Measurements from ENCODE around the gene AHCTF1. TPM values are rescaled to one million over a fixed set of nuclear protein-coding genes. Genes with fewer than 3 reads are reported as not detected.
"Not testable (repeated sequence)": the region's sequence is repeated elsewhere in the genome, so short reads cannot be mapped to it uniquely, and the experiment has no call there.

The AHCTF1 gene
- total and polyA plus RNA-seq, 2 experiments from 2014 or later, result 7.6 to 19.5 TPM

GRCh38 chr1:246891105-246891504, 40.6 kb downstream of the AHCTF1 start:
- Histone ChIP-seq H3K9me3 (ENCODE audit: low read depth) (no peaks in the 10 kb centered on the region), H3K79me2 (ENCODE audit: insufficient read depth) (no peaks in the 10 kb centered on the region; the same call in 1 of the 2 replicates), H3K9me2 (ENCODE audit: insufficient read depth) (no peaks in the 10 kb centered on the region), H3F3A (ENCODE audit: insufficient read depth) (no peaks in the 10 kb centered on the region), H3K36me3 (ENCODE audit: low read depth) (peaks cover 85% of the 10 kb centered on the region), H3K9ac (no peak overlapping the region), H3K4me3 (no peak overlapping the region), H3K27me3 (replicated peaks; ENCODE audit: insufficient read depth) (no peaks in the 10 kb centered on the region), H4K20me1 (ENCODE audit: insufficient read depth) (no peaks in the 10 kb centered on the region), H2AFZ (no peak overlapping the region), H3K4me1 (ENCODE audit: insufficient read depth) (no peaks in the 10 kb centered on the region), H3K4me2 (ENCODE audit: unreplicated experiment) (no peak overlapping the region), H3K27ac (no peak overlapping the region)
- in situ Hi-C loops (cut with MboI), result no loop called here
- no peak for TF ChIP-seq EZH2phosphoT487 (IDR thresholded peaks at IDR 0.05; ENCODE audit: insufficient read depth, low read depth)
- no peak for TF ChIP-seq EZH2 (IDR thresholded peaks at IDR 0.05; ENCODE audit: insufficient read depth, poor library complexity, severe bottlenecking)
- DNase-seq, result no peak

GRCh38 chr1:246888522-246888921, 43.2 kb downstream of the AHCTF1 start:
- 95 to 97% methylated on average over 2 of the region's 2 CpGs for WGBS, 2 experiments (ENCODE audit: low coverage in 1 of 2, low lambda C conversion rate in 2 of 2, missing lambda C conversion rate in 2 of 2)
- peaks cover 68% of the 10 kb centered on the region for H3K36me3 ChIP-seq (ENCODE audit: low read depth)
- no peaks in the 10 kb centered on the region for H3K27me3 ChIP-seq (replicated peaks; ENCODE audit: insufficient read depth)
- H3K9me2 ChIP-seq (ENCODE audit: insufficient read depth), result no peaks in the 10 kb centered on the region
- no peak overlapping the region for H3K27ac ChIP-seq
- H3K4me1 ChIP-seq (ENCODE audit: insufficient read depth), result no peaks in the 10 kb centered on the region
- no peak overlapping the region for H2AFZ ChIP-seq
- peaks cover 6% of the 10 kb centered on the region; the same call in 1 of the 2 replicates for H3F3A ChIP-seq (ENCODE audit: insufficient read depth)
- no peak overlapping the region for H3K4me2 ChIP-seq (ENCODE audit: unreplicated experiment)
- TF ChIP-seq EZH2phosphoT487 (IDR thresholded peaks at IDR 0.05; ENCODE audit: insufficient read depth, low read depth) (no peak), EZH2 (IDR thresholded peaks at IDR 0.05; ENCODE audit: insufficient read depth, poor library complexity, severe bottlenecking) (no peak)
- in situ Hi-C loops (cut with MboI), result no loop called here
- no peak overlapping the region for H3K4me3 ChIP-seq
- no peak for DNase-seq
- H4K20me1 ChIP-seq (ENCODE audit: insufficient read depth), result no peaks in the 10 kb centered on the region
- H3K9ac ChIP-seq, result no peak overlapping the region
- H3K79me2 ChIP-seq (ENCODE audit: insufficient read depth), result peaks cover 17% of the 10 kb centered on the region; the same call in 1 of the 2 replicates
- no peaks in the 10 kb centered on the region for H3K9me3 ChIP-seq (ENCODE audit: low read depth)

GRCh38 chr1:246885389-246885788, 46.4 kb downstream of the AHCTF1 start:
- WGBS, 2 experiments (ENCODE audit: low coverage in 1 of 2, low lambda C conversion rate in 2 of 2, missing lambda C conversion rate in 2 of 2), result 91 to 92% methylated on average over 5 of the region's 5 CpGs
- H3K9me2 ChIP-seq (ENCODE audit: insufficient read depth); DNase-seq; in situ Hi-C loops (cut with MboI); H3K4me2 ChIP-seq (ENCODE audit: unreplicated experiment); H4K20me1 ChIP-seq (ENCODE audit: insufficient read depth); H3K4me1 ChIP-seq (ENCODE audit: insufficient read depth); H3K9ac ChIP-seq; H3K9me3 ChIP-seq (ENCODE audit: low read depth); H3K27me3 ChIP-seq (replicated peaks; ENCODE audit: insufficient read depth); H2AFZ ChIP-seq; H3K4me3 ChIP-seq; H3F3A ChIP-seq (ENCODE audit: insufficient read depth); H3K27ac ChIP-seq: not testable (repeated sequence)
- peaks cover 51% of the 10 kb centered on the region for H3K36me3 ChIP-seq (ENCODE audit: low read depth)
- H3K79me2 ChIP-seq (ENCODE audit: insufficient read depth), result peaks cover 45% of the 10 kb centered on the region; the same call in 1 of the 2 replicates

GRCh38 chr1:246878551-246878950, 53.2 kb downstream of the AHCTF1 start:
- peaks cover 53% of the 10 kb centered on the region for H3K79me2 ChIP-seq (ENCODE audit: insufficient read depth)
- in situ Hi-C loops (cut with MboI), result no loop called here
- no peaks in the 10 kb centered on the region; the same call in 1 of the 2 replicates for H4K20me1 ChIP-seq (ENCODE audit: insufficient read depth)
- TF ChIP-seq EZH2phosphoT487 (IDR thresholded peaks at IDR 0.05; ENCODE audit: insufficient read depth, low read depth), result no peak
- no peak for TF ChIP-seq EZH2 (IDR thresholded peaks at IDR 0.05; ENCODE audit: insufficient read depth, poor library complexity, severe bottlenecking)
- no peak overlapping the region for H3K4me2 ChIP-seq (ENCODE audit: unreplicated experiment)
- no peak overlapping the region for H2AFZ ChIP-seq
- H3K27me3 ChIP-seq (replicated peaks; ENCODE audit: insufficient read depth), result no peaks in the 10 kb centered on the region
- H3K9me3 ChIP-seq (ENCODE audit: low read depth), result no peaks in the 10 kb centered on the region
- H3K27ac ChIP-seq, result no peak overlapping the region
- peaks cover 10% of the 10 kb centered on the region for H3K4me1 ChIP-seq (ENCODE audit: insufficient read depth)
- H3K36me3 ChIP-seq (ENCODE audit: low read depth), result peaks cover 12% of the 10 kb centered on the region; the same call in 1 of the 2 replicates
- H3K4me3 ChIP-seq, result no peak overlapping the region
- DNase-seq, result no peak
- peaks cover 28% of the 10 kb centered on the region for H3F3A ChIP-seq (ENCODE audit: insufficient read depth)
- H3K9me2 ChIP-seq (ENCODE audit: insufficient read depth), result no peaks in the 10 kb centered on the region
- H3K9ac ChIP-seq, result no peak overlapping the region
- WGBS, 2 experiments (ENCODE audit: low coverage in 1 of 2, low lambda C conversion rate in 2 of 2, missing lambda C conversion rate in 2 of 2), result 89 to 90% methylated on average over 4 of the region's 4 CpGs

GRCh38 chr1:246876431-246876830, 55.3 kb downstream of the AHCTF1 start:
- in situ Hi-C loops (cut with MboI), result no loop called here
- H3K4me3 ChIP-seq, result no peak overlapping the region

More at GRCh38 chr1:246876431-246876830, 55.3 kb downstream of the AHCTF1 start:
- Histone ChIP-seq H3K27ac (no peak overlapping the region), H2AFZ (no peak overlapping the region), H3K9ac (no peak overlapping the region), H3K27me3 (replicated peaks; ENCODE audit: insufficient read depth) (no peaks in the 10 kb centered on the region), H3K9me3 (ENCODE audit: low read depth) (no peaks in the 10 kb centered on the region), H3F3A (ENCODE audit: insufficient read depth) (peaks cover 28% of the 10 kb centered on the region), H3K4me1 (ENCODE audit: insufficient read depth) (peaks cover 10% of the 10 kb centered on the region), H3K4me2 (ENCODE audit: unreplicated experiment) (no peak overlapping the region), H4K20me1 (ENCODE audit: insufficient read depth) (no peaks in the 10 kb centered on the region; the same call in 1 of the 2 replicates), H3K79me2 (ENCODE audit: insufficient read depth) (peaks cover 57% of the 10 kb centered on the region), H3K9me2 (ENCODE audit: insufficient read depth) (no peaks in the 10 kb centered on the region), H3K36me3 (ENCODE audit: low read depth) (peaks cover 18% of the 10 kb centered on the region; the same call in 1 of the 2 replicates)
- DNase-seq, result no peak
- no peak for TF ChIP-seq EZH2phosphoT487 (IDR thresholded peaks at IDR 0.05; ENCODE audit: insufficient read depth, low read depth)
- no peak for TF ChIP-seq EZH2 (IDR thresholded peaks at IDR 0.05; ENCODE audit: insufficient read depth, poor library complexity, severe bottlenecking)
- WGBS, 2 experiments (ENCODE audit: low coverage in 1 of 2, low lambda C conversion rate in 2 of 2, missing lambda C conversion rate in 2 of 2), result 98 to 100% methylated on average over 3 of the region's 3 CpGs

Data from GM23248 (cell line).